GM12878 (cell line): Measurements from ENCODE around the gene PRKCE. TPM values are rescaled to one million over a fixed set of nuclear protein-coding genes. Genes with fewer than 3 reads are reported as not detected.

Experiments used
- ATAC-seq: fragments of 200-7000 bp; cut with Tn5 transposase; 3 replicates; pipeline ENCODE4 v1.9.1; 2020; ENCODE audit warnings: mild to moderate bottlenecking, moderate library complexity
- BruUV-seq: library from RNA; stranded (reverse); fragments of 400-500 nt; replicated peaks from 2 replicates; lab custom pipeline; 2021; lab: Mats Ljungman, UMichigan
- CTCF ChIA-PET: fragments of 300-600 bp; sonication (Branson Sonifier 250); formaldehyde crosslinking; extraction: SDS; loops from one replicate; lab custom pipeline; 2021; ENCODE audit warnings: inconsistent platforms; lab: Yijun Ruan, JAX
- POLR2A ChIA-PET: fragments of 350-600 bp; formaldehyde crosslinking; extraction: SDS; loops from one replicate; lab custom pipeline; 2021; ENCODE audit warnings: inconsistent platforms; lab: Charles Lee
- RAD21 ChIA-PET: fragments of 300-600 bp; sonication (Branson Sonifier 250); formaldehyde crosslinking; loops from one replicate; lab custom pipeline; 2023; ENCODE audit warnings: antibody characterized with exemption; ENCODE audit not compliant: unreplicated experiment; lab: Charles Lee
- SMC1A ChIA-PET: fragments of 300-600 bp; sonication (Branson Sonifier 250); formaldehyde crosslinking; loops from one replicate; lab custom pipeline; 2023; ENCODE audit not compliant: unreplicated experiment, uncharacterized antibody; lab: Charles Lee
- DNase-seq: peaks from one replicate; pipeline ENCODE4 v3.0.0-alpha.2; 2011; ENCODE audit warnings: low read depth, low spot score
- FAIRE-seq: peaks from 3 replicates; lab custom pipeline; 2011; peaks lifted over from hg19 to GRCh38; lab: Jason Lieb, UNC
- H2AFZ ChIP-seq: 2 replicates; pipeline ENCODE4 v1.6.0; 2011; ENCODE audit warnings: low read depth, low read length, control low read depth; ENCODE audit not compliant: control insufficient read depth
- H3K27ac ChIP-seq: 2 replicates; pipeline ENCODE4 v1.5.1; 2011; ENCODE audit warnings: control low read depth; ENCODE audit not compliant: control insufficient read depth, insufficient read depth
- H3K27me3 ChIP-seq, 2 experiments: replicated peaks in 1 of 2; 2 replicates each; pipeline versions ENCODE4 v1.6.0 to v1.6.1; 2011; ENCODE audit warnings: low read length in 1 of 2; ENCODE audit not compliant: control insufficient read depth in 2 of 2, insufficient read depth in 2 of 2
- H3K36me3 ChIP-seq, 2 experiments: 2 replicates each; pipeline ENCODE4 v1.5.1; 2011; ENCODE audit warnings: low read length in 1 of 2; ENCODE audit not compliant: control insufficient read depth in 2 of 2, insufficient read depth in 2 of 2
- H3K4me1 ChIP-seq: 2 replicates; pipeline ENCODE4 v1.6.1; 2011; ENCODE audit warnings: mild to moderate bottlenecking, low read length, moderate library complexity, mixed read lengths; ENCODE audit not compliant: control insufficient read depth, insufficient read depth
- H3K4me2 ChIP-seq: 2 replicates; pipeline ENCODE4 v1.6.0; 2011; ENCODE audit warnings: control low read depth; ENCODE audit not compliant: control insufficient read depth, insufficient read depth
- H3K4me3 ChIP-seq: fragments of 200-600 bp; sonication (generic); 2 replicates; pipeline ENCODE4 v1.5.1; 2016
- H3K79me2 ChIP-seq: 2 replicates; pipeline ENCODE4 v1.6.0; 2011; ENCODE audit warnings: low read length; ENCODE audit not compliant: control insufficient read depth, insufficient read depth
- H3K9ac ChIP-seq: 2 replicates; pipeline ENCODE4 v1.8.0; 2011; ENCODE audit warnings: low read length, control low read depth, mixed read lengths; ENCODE audit not compliant: control insufficient read depth, insufficient read depth
- H3K9me3 ChIP-seq: replicated peaks from 3 replicates; pipeline ENCODE4 v1.5.1; 2011; ENCODE audit warnings: mild to moderate bottlenecking, low read length; ENCODE audit not compliant: control insufficient read depth, insufficient read depth
- H4K20me1 ChIP-seq: 2 replicates; pipeline ENCODE4 v1.6.0; 2011; ENCODE audit not compliant: control insufficient read depth, insufficient read depth
- BCL11A ChIP-seq: IDR thresholded peaks from 2 replicates; pipeline ENCODE4 v1.6.1; 2011; ENCODE audit warnings: low read depth, low read length
- BCL3 ChIP-seq: IDR thresholded peaks from 2 replicates; pipeline ENCODE4 v1.6.1; 2011; ENCODE audit warnings: borderline replicate concordance, low read depth, mild to moderate bottlenecking, moderate library complexity, low read length; ENCODE audit not compliant: insufficient read depth, poor library complexity, severe bottlenecking
- BMI1 ChIP-seq: fragments of 450-650 bp; IDR thresholded peaks from 2 replicates; pipeline ENCODE4 v1.6.1; 2016; ENCODE audit warnings: mild to moderate bottlenecking, moderate library complexity, borderline replicate concordance
- CHD4 ChIP-seq: fragments of 200-600 bp; sonication (generic); IDR thresholded peaks from 2 replicates; pipeline ENCODE4 v1.6.1; 2016; ENCODE audit warnings: mild to moderate bottlenecking
- CREM ChIP-seq: IDR thresholded peaks from 2 replicates; pipeline ENCODE4 v1.6.1; 2014; ENCODE audit warnings: antibody characterized with exemption, low read depth
- DPF2 ChIP-seq: fragments of 450-650 bp; IDR thresholded peaks from 2 replicates; pipeline ENCODE4 v1.6.1; 2017; ENCODE audit warnings: mild to moderate bottlenecking
- ETV6 ChIP-seq, 2 experiments: fragments of 450-650 bp in 1 of 2; IDR thresholded peaks in 1 of 2; conservative IDR thresholded peaks in 1 of 2; 2 replicates each; pipeline ENCODE4 v1.6.1; 2014; ENCODE audit warnings: antibody characterized with exemption in 1 of 2, borderline replicate concordance in 1 of 2, low read depth in 1 of 2, mild to moderate bottlenecking in 1 of 2, moderate library complexity in 1 of 2
- EZH2 ChIP-seq: IDR thresholded peaks from 2 replicates; pipeline ENCODE4 v1.6.1; 2012; ENCODE audit warnings: low read depth, mild to moderate bottlenecking, control low read depth, inconsistent platforms, low read length, borderline replicate concordance; ENCODE audit not compliant: control insufficient read depth
- GABPA ChIP-seq: IDR thresholded peaks from 2 replicates; pipeline ENCODE4 v1.6.1; 2014; ENCODE audit warnings: antibody characterized with exemption, low read depth, mild to moderate bottlenecking, inconsistent platforms
- HDAC6 ChIP-seq: fragments of 200-600 bp; sonication (generic); IDR thresholded peaks from one replicate; pipeline ENCODE4 v1.8.0; 2017; ENCODE audit warnings: antibody characterized with exemption; ENCODE audit not compliant: unreplicated experiment
- HSF1 ChIP-seq: fragments of 150-350 bp; IDR thresholded peaks from 2 replicates; pipeline ENCODE4 v1.6.1; 2014; ENCODE audit warnings: mild to moderate bottlenecking, low read depth, low read length
- MEF2A ChIP-seq: IDR thresholded peaks from 2 replicates; pipeline ENCODE4 v1.6.1; 2011; ENCODE audit warnings: low read depth, mild to moderate bottlenecking, low read length, moderate library complexity; ENCODE audit not compliant: insufficient read depth
- NFIC ChIP-seq: IDR thresholded peaks from 2 replicates; pipeline ENCODE4 v1.6.1; 2012; ENCODE audit warnings: low read depth, mild to moderate bottlenecking, inconsistent platforms, low read length, moderate library complexity
- NRF1 ChIP-seq: conservative IDR thresholded peaks from 2 replicates; pipeline ENCODE4 v1.6.1; 2011; ENCODE audit warnings: mild to moderate bottlenecking, low read depth, low read length, improper control_type of control experiment
- POLR2AphosphoS2 ChIP-seq: IDR thresholded peaks from 2 replicates; pipeline ENCODE4 v1.6.1; 2011; ENCODE audit warnings: low read depth, mild to moderate bottlenecking, low read length, improper control_type of control experiment, moderate library complexity
- SIN3A ChIP-seq: IDR thresholded peaks from 2 replicates; pipeline ENCODE4 v1.6.1; 2012; ENCODE audit warnings: low read depth, low read length, improper control_type of control experiment
- STAT3 ChIP-seq: IDR thresholded peaks from 2 replicates; pipeline ENCODE4 v1.6.1; 2011; ENCODE audit warnings: low read depth, low read length, improper control_type of control experiment
- TAF1 ChIP-seq: IDR thresholded peaks from 2 replicates; pipeline ENCODE4 v1.6.1; 2011; ENCODE audit warnings: mild to moderate bottlenecking, low read depth, low read length, borderline replicate concordance
- TBL1XR1 ChIP-seq: IDR thresholded peaks from 2 replicates; pipeline ENCODE4 v1.6.1; 2012; ENCODE audit warnings: low read depth, low read length, improper control_type of control experiment
- USF2 ChIP-seq: IDR thresholded peaks from 2 replicates; pipeline ENCODE4 v1.6.1; 2011; ENCODE audit warnings: low read depth, low read length, improper control_type of control experiment, borderline replicate concordance
- ZNF24 ChIP-seq: fragments of 450-650 bp; IDR thresholded peaks from 2 replicates; pipeline ENCODE4 v1.6.1; 2017; ENCODE audit warnings: antibody characterized with exemption, mild to moderate bottlenecking
- WGBS: methylation state at CpG from one replicate; pipeline ENCODE4 v1.1.6; 2016; ENCODE audit warnings: low lambda C conversion rate; ENCODE audit not compliant: insufficient replicate concordance, insufficient coverage; ENCODE audit errors: missing lambda C conversion rate; 5-methylcytosine and 5-hydroxymethylcytosine counted together
- in situ Hi-C: fragments of 300-500 bp; cut with MboI; formaldehyde crosslinking; loops from 9 replicates; pipeline ENCODE4 v1.14.3; 2018; ENCODE audit warnings: mixed read lengths
- intact Hi-C: fragments of 100-400 bp; cut with micrococcal nuclease; formaldehyde crosslinking; loops from one replicate; pipeline ENCODE4 v1.14.2; 2022; ENCODE audit not compliant: unreplicated experiment
- polyA plus RNA-seq, 11 experiments: library from polyadenylated mRNA; depleted of rRNA in 4 of 11; unstranded in 6 of 11; stranded (reverse) in 5 of 11; fragments of >200 nt; fragmentation: Nextera tagmentation in 4 of 11; fragmentation: Illumina TruSeq in 1 of 11; extraction: Ambion mirVana in 4 of 11; extraction: Trizol in 1 of 11; gene quantifications; 1 replicate in 1 of 11; 2 replicates in 10 of 11; pipeline versions ENCODE4 v1.2.1 to v1.2.3, GENCODE V29; 2011 to 2016; ENCODE audit warnings: inconsistent platforms in 2 of 11, missing spikeins in 2 of 11, low read depth in 1 of 11
- total RNA-seq, 4 experiments: library from RNA; depleted of rRNA in 3 of 4; stranded (reverse); fragments of >200 nt in 3 of 4; fragmentation: Illumina TruSeq in 1 of 4; extraction: Trizol in 1 of 4; gene quantifications; 2 replicates each; pipeline versions ENCODE4 v1.2.1 to v1.2.3, GENCODE V29; 2013 to 2021

The PRKCE gene
- total and polyA plus RNA-seq, 10 of the 15 experiments (the other 5 are each of a cell fraction or from before 2014, with no cell fraction given): 2.6 to 28.2 (median 11.3) TPM

- TF ChIP-seq EZH2 (no peak), POLR2AphosphoS2 (no peak), CHD4 (no peak), NRF1 (no peak), HDAC6 (no peak), SIN3A (no peak), ETV6 (conservative IDR thresholded peaks at IDR 0.05 in 1 of 2, IDR thresholded peaks at IDR 0.05 in 1 of 2; ENCODE audit: borderline replicate concordance in 1 of 2, low read depth in 1 of 2) (no peak)
Observed at GRCh38 chr2:45979065-45979464, 327.6 kb downstream of the PRKCE start (continued).

GRCh38 chr2:45980161-45980865 lies 328.8 kb downstream of the PRKCE start:
- Histone ChIP-seq H2AFZ (no peak overlapping the region), H3K79me2 (no peaks in the 10 kb centered on the region), H3K9ac (no peak overlapping the region), H3K27ac (no peak overlapping the region), H4K20me1 (no peaks in the 10 kb centered on the region), H3K4me1 (peaks cover 11% of the 10 kb centered on the region), H3K36me3 (peaks cover 2 to 4% of the 10 kb centered on the region in 2 experiments; a peak in 2 of 4 replicates), H3K4me3 (no peak overlapping the region), H3K27me3 (no peaks in the 10 kb centered on the region), H3K9me3 (no peaks in the 10 kb centered on the region), H3K4me2 (no peak overlapping the region)
- in situ Hi-C loops (no loop called here), intact Hi-C loops (no loop called here)
- DNase-seq (no peak), ATAC-seq (no peak), FAIRE-seq (no peak)
- POLR2A ChIA-PET: interaction anchor here (0.5 to 0.6 kb wide), 2 partner anchors 92 to 591 kb away, joined by 3 to 5 read pairs; no protein-coding TSS in a partner anchor
- CTCF ChIA-PET: interaction anchor here (1.6 kb wide), 1 partner anchor 13 kb away, joined by 8 read pairs; no protein-coding TSS in a partner anchor
- SMC1A ChIA-PET: no interaction called here
- 64% methylated on average over 11 of the region's 11 CpGs for WGBS
- RAD21 ChIA-PET: no interaction called here
- BruUV-seq: no TSS peak
- TF ChIP-seq NFIC (no peak), DPF2 (no peak), BCL11A (no peak), CREM (no peak), BMI1 (no peak), STAT3 (no peak), MEF2A (no peak), ZNF24 (no peak), GABPA (no peak), HSF1 (no peak), USF2 (no peak), BCL3 (no peak), TAF1 (no peak), TBL1XR1 (no peak)
